Fibroblast of skin of right quadriceps (primary cell): Measurements from ENCODE around the gene CBLB.

Experiments
- DNase-seq: peaks from one replicate; pipeline ENCODE4 v3.0.0-alpha.2; 2013

The CBLB gene

GRCh38 chr3:105869861-105870755 is 1.3 kb upstream of the CBLB start:
- no peak for DNase-seq

GRCh38 chr3:105869531-105869833 is 670 bp upstream of the CBLB start:
- no peak for DNase-seq

- peak; percentile 39 for DNase-seq
Observed at GRCh38 chr3:105868431-105868741, 426 bp downstream of the CBLB start.

DNA sequence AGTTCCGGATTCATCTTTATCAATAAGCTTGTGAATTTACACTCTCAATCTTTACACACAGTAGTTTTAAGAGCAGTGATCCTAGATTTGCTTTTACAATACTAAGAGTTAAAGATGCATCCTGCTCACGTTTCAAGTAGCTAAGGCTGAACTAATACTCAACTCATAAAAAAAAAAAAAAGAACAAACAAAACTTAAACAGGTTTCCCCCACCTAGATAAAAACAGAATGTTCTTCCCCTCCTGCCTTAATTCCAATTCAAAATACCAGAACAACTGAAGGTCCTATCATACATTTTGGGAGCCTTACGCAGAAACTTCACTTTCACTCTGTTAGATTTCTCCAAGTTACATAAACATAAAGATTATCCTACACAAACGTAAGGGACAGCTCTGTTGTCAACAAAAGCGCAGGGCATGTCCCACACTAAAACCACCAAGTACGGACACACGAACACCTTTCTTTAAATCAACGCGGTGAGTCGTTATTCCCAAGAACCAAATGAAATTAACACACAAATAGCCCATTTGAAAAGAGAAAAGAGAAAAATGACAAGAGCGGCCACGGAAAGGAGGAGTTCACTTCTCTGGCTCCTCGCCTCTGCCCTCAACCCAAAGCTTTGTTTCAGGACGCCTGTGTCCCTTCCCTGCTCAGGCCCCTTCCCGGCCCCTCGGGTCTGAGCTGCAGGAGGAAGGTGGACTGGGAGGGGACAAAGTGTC is 941 bp downstream of the CBLB start:
- no peak for DNase-seq

DNA sequence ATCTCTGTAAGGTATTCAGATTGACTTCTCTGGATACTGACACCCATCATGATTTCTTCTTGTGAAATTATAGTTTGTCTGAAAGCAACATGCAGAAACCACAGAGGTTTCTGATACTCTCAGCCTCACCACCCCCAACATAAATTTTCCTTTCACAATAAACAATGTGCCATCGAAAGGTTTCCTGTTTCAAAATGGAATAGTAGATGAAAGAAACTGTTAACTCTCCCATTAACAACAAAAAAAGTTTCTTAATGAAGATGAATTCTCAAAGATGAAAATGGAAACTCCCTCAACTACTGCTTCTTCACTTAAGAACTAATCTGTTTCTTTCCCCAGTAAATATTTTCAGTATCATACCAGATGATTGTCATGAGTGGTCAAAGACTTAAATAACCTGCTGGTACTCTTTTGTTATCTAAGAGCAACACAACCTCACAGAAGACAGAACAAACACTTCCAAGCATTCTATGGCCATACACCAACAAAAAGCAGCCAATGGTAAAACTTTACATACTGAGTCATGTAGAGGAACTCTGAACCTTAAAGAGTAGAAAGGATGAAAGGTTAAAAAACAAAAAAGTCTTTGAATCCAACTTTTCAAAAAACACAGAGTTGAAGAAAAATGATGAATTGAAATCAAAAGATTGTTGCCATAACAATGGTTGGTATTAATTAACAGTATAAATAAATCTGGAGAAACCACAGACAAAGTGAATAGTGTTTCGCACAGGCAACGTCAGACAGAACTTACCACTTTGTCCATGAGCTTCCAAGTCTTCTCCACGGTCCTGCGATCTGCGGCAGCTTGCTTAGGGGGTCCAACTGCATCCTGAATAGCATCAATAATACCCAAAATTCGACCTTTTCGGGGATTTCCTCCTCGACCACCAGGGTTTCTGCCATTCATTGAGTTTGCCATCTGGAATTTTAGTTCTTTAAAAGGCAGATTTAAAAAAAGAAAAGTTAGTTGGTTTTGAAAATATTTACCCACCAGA is 1.9 kb downstream of the CBLB start:
- DNase-seq, result peak; percentile 40

- no peak for DNase-seq
Observed at GRCh38 chr3:105865867-105866350, 2.9 kb downstream of the CBLB start.

- no peak for DNase-seq
Observed at GRCh38 chr3:105865016-105865623, 3.7 kb downstream of the CBLB start.

- no peak for DNase-seq
Observed at GRCh38 chr3:105864212-105864611, 4.6 kb downstream of the CBLB start.

- no peak for DNase-seq
Observed at GRCh38 chr3:105863608-105864007, 5.2 kb downstream of the CBLB start.

DNA sequence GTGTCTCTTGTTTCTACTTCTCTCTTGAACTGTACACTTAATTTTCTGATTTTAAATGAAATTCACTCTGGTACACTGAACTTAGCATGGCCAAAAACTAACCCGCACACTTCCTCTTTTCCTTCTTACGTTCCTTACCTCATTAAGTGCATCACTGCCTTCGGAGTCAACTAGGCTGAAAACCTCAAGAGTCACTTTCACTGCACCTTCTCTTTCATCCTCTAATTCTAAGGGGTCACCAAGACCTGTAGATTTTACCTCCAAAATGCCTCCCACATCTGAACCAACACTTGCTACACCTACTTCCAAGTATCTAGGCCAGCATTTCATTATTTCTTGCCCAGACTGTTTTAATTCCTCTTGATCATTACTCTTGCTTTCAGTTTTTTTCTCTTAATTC is 6.6 kb downstream of the CBLB start:
- no peak for DNase-seq

GRCh38 chr3:105860641-105861040 is 8.2 kb downstream of the CBLB start:
- DNase-seq, result no peak

DNA sequence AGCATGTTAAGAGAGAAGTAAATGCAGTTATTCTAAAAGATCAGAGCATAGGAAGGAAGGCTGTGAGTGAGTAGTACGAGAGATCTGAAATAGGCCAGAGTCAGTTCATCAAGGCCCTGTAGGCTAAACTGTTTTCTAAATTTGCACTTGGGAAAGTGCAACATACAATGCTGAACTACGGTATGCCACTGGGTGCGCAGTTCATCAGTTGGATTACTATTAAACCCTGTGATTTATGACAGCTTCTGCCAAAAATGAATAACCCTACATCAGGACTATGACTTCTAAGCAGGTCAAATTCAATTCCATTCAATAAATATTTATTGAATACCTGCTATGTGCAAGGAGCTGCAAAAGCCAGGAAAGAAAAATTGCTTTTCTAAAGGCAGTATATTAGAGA is 10.8 kb downstream of the CBLB start:
- no peak for DNase-seq

DNA sequence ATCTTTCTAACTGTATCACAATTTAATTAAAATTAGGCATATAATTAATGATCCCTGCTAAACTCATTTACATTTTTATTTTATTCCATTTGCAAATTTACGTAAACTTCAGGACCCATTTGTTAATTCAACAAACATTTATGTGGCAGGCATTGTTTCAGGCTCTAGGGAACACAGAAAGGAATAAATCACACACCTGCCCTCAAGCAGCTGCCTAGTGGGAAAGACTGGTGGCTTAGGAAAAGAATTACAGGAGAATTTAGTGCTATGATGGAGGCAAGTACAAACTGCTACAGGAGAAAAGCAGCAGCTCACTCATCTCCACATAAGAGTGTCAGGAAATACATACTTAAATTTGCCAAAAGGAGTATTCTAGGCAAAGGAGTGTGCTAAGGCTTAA is 11.2 kb downstream of the CBLB start:
- no peak for DNase-seq

GRCh38 chr3:105856605-105857004 is 12.2 kb downstream of the CBLB start:
- DNase-seq, result no peak

GRCh38 chr3:105853801-105854432 is 14.9 kb downstream of the CBLB start:
- no peak for DNase-seq

- DNase-seq, result no peak
Observed at GRCh38 chr3:105851582-105851981, 17.2 kb downstream of the CBLB start.

DNA sequence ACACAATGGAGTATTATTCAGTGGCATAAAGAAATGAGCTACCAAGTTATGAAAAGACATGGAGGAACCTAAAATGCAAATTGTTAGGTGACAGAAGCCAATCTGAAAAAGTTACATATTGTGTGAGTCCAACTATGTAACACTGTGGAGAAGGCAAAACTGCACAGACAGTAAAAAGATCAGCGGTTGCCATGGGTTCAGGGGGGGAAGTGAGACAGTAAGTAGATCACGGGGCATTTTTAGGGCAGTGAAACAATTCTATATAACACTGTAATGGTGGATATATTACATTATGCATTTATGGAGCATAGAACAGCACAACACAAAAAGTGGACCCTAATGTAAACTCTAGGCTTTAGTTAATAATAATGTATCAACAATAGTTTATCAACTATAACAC is 17.6 kb downstream of the CBLB start:
- DNase-seq, result no peak

GRCh38 chr3:105850593-105850992 is 18.2 kb downstream of the CBLB start:
- DNase-seq, result no peak

DNA sequence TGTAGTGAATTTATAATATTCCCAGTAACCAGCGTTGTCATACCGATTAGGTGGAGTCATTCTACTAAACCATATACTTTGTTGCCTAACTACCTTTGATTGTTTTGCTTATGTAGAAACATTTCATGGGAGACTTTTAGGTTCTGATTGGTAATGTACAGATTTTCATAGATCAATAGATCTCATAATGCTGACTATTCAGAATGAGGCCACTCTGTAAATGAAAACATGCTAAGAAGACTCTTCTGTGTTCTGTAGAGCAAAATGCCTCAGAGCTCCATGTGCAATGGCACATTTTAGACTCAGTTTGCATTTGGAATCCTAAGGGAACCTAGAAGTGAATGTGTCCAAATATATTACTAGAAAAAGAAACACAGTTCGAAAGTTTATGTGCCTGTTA is 20.0 kb downstream of the CBLB start:
- DNase-seq, result no peak

GRCh38 chr3:105847865-105848264 is 20.9 kb downstream of the CBLB start:
- no peak for DNase-seq

DNA sequence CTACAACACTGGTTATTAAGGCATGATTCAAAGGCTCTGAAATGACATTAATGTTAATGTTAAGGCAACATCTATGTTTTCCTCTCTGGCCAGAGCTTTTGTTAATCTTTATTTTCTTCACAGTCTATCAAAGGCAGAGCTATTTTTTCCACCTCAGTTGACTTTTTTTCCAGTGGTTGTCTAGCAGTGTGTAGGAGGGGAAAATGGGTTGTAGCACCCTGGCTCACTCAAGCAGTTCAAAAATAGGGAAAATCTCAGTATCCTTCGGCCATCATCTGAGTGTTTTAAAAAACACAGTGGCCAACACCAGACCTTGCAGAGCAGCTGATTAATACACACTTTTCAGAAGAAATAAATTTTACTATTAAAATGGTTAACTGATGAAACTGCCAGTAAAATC is 21.4 kb downstream of the CBLB start:
- no peak for DNase-seq

- no peak for DNase-seq
Observed at GRCh38 chr3:105846809-105847208, 22.0 kb downstream of the CBLB start.
